Measurements from ENCODE around the gene RHOBTB1. TPM values are rescaled to one million over a fixed set of nuclear protein-coding genes. Genes with fewer than 3 reads are reported as not detected.
"Not testable (repeated sequence)": the region's sequence is repeated elsewhere in the genome, so short reads cannot be mapped to it uniquely, and the experiment has no call there.

RHOBTB1 gene
- total RNA-seq, 1 donor from 2014 or later, result 11.0 TPM

DNA sequence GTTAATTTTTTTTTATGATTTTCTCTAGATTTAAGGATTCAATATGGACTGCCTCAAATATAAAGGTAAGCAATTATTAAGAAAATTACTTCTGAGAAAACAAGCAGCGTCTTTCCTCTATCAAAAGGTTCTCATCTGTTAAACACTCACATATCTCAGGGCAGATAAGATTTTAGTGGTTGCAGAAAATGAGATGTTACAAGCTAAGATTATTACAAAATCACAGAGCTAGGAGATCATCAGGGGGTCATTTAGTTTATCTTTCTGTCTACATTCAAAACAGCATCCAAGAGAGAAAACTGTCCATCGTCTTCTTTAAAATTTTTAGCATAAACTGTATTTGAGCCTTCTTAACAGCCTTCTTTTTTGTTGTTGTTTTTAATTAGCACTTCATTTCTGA lies 29.1 kb upstream of the RHOBTB1 start:
- TF ChIP-seq POLR2AphosphoS5 (IDR thresholded peaks at IDR 0.05; ENCODE audit: insufficient read depth in 1 of 2, low read depth in 1 of 2) (no peak), POLR2A (IDR thresholded peaks at IDR 0.05) (no peak)
- TF ChIP-seq, protein P1, sequence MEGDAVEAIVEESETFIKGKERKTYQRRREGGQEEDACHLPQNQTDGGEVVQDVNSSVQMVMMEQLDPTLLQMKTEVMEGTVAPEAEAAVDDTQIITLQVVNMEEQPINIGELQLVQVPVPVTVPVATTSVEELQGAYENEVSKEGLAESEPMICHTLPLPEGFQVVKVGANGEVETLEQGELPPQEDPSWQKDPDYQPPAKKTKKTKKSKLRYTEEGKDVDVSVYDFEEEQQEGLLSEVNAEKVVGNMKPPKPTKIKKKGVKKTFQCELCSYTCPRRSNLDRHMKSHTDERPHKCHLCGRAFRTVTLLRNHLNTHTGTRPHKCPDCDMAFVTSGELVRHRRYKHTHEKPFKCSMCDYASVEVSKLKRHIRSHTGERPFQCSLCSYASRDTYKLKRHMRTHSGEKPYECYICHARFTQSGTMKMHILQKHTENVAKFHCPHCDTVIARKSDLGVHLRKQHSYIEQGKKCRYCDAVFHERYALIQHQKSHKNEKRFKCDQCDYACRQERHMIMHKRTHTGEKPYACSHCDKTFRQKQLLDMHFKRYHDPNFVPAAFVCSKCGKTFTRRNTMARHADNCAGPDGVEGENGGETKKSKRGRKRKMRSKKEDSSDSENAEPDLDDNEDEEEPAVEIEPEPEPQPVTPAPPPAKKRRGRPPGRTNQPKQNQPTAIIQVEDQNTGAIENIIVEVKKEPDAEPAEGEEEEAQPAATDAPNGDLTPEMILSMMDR (IDR thresholded peaks at IDR 0.05), result no peak
- H3K9me3 ChIP-seq, result no peaks in the 10 kb centered on the region
- no peaks in the 10 kb centered on the region for H3K4me1 ChIP-seq
- no peak overlapping the region for H3K4me3 ChIP-seq
- no peak overlapping the region for H3K27ac ChIP-seq
- DNase-seq (ENCODE audit: extremely low spot score in 2 of 2), result no peak
- no peaks in the 10 kb centered on the region for H3K36me3 ChIP-seq
- no peaks in the 10 kb centered on the region for H3K27me3 ChIP-seq
- intact Hi-C loops (cut with DNase I), result no loop called here

DNA sequence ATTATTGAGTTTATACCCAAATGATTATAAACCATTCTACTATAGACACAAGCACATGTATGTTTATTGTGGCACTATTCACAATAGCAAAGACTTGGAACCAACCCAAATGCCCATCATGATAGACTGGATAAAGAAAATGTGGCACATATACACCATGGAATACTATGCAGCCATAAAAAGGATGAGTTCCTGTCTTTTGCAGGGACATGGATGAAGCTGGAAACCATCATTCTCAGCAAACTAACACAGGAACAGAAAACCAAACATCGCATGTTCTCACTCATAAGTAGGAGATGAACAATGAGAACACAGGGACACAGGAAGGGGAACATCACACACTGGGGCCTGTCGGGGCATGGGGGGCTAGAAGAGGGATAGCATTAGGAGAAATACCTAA lies 28.2 kb upstream of the RHOBTB1 start:
- intact Hi-C loops (cut with DNase I); H3K27me3 ChIP-seq: not testable (repeated sequence)

GRCh38 chr10:60970526-60970925 lies 26.5 kb upstream of the RHOBTB1 start:
- Histone ChIP-seq H3K36me3 (no peaks in the 10 kb centered on the region), H3K9me3 (no peaks in the 10 kb centered on the region), H3K4me3 (no peak overlapping the region), H3K27ac (no peak overlapping the region), H3K4me1 (no peaks in the 10 kb centered on the region), H3K27me3 (no peaks in the 10 kb centered on the region)
- no peak for DNase-seq (ENCODE audit: extremely low spot score in 2 of 2)
- TF ChIP-seq POLR2A (IDR thresholded peaks at IDR 0.05) (no peak), POLR2AphosphoS5 (IDR thresholded peaks at IDR 0.05; ENCODE audit: insufficient read depth in 1 of 2, low read depth in 1 of 2) (no peak)
- TF ChIP-seq, protein P1 (IDR thresholded peaks at IDR 0.05), result no peak
- intact Hi-C loops (cut with DNase I), result no loop called here

More for the DNA sequence above, 28.2 kb upstream of the RHOBTB1 start:
- H3K4me3 ChIP-seq; H3K36me3 ChIP-seq; H3K27ac ChIP-seq; DNase-seq (ENCODE audit: extremely low spot score in 2 of 2); H3K4me1 ChIP-seq; H3K9me3 ChIP-seq: not testable (repeated sequence)

GRCh38 chr10:60968504-60968903 lies 24.5 kb upstream of the RHOBTB1 start:
- H3K27ac ChIP-seq, result no peak overlapping the region
- no peaks in the 10 kb centered on the region for H3K27me3 ChIP-seq
- DNase-seq (ENCODE audit: extremely low spot score in 2 of 2), result no peak
- H3K4me3 ChIP-seq, result no peak overlapping the region
- H3K9me3 ChIP-seq, result no peaks in the 10 kb centered on the region
- no peaks in the 10 kb centered on the region for H3K36me3 ChIP-seq
- intact Hi-C loops (cut with DNase I), result loop anchor here (2.0 kb wide), 1 partner anchor 158 kb away; no protein-coding TSS in a partner anchor
- TF ChIP-seq, protein P1 (IDR thresholded peaks at IDR 0.05), result no peak
- TF ChIP-seq POLR2AphosphoS5 (IDR thresholded peaks at IDR 0.05; ENCODE audit: insufficient read depth in 1 of 2, low read depth in 1 of 2), result no peak
- no peak for TF ChIP-seq POLR2A (IDR thresholded peaks at IDR 0.05)
- H3K4me1 ChIP-seq, result peaks cover 18% of the 10 kb centered on the region

DNA sequence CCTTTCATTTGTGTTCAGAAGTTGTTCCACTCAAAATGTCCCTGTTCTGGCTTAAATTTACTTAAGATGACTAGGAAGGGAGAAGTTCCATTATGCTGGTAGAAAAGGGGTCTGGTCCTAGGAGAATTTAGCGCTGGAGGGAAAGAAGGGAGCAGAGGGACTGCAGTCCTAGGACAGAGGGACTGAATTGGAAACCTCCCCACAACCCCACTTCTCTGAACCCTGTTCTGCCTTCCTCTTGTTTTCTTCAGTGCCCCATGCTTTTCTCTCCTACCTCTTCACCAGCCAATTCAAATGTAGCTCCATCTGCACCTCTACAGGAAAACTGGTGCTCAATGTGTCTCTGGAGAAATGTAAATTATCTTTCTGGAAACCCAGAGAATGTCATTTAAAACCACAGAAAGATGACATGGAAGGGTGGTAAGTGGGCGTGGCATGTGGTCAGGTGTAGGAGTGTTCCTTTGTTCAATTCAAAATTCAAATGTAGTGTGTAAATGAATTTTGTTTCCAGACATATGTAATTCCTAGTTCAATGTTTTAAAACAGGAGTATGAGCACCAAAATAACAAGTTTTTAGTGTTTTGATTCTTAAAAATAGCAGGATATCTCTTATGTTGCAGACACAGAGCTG lies 24.0 kb upstream of the RHOBTB1 start:
- intact Hi-C loops (cut with DNase I), result loop anchor here (2.0 kb wide), 1 partner anchor 157 kb away; no protein-coding TSS in a partner anchor

More for the DNA sequence above, 24.0 kb upstream of the RHOBTB1 start:
- Histone ChIP-seq H3K4me3 (no peak overlapping the region), H3K9me3 (no peaks in the 10 kb centered on the region), H3K27me3 (no peaks in the 10 kb centered on the region), H3K4me1 (peaks cover 22% of the 10 kb centered on the region), H3K27ac (no peak overlapping the region), H3K36me3 (no peaks in the 10 kb centered on the region)
- TF ChIP-seq POLR2AphosphoS5 (IDR thresholded peaks at IDR 0.05; ENCODE audit: insufficient read depth in 1 of 2, low read depth in 1 of 2) (no peak), POLR2A (IDR thresholded peaks at IDR 0.05) (no peak)
- TF ChIP-seq, protein P1 (IDR thresholded peaks at IDR 0.05), result no peak
- no peak for DNase-seq (ENCODE audit: extremely low spot score in 2 of 2)
